HepG2 (cell line): Measurements from ENCODE around the gene WDR83. TPM values are rescaled to one million over a fixed set of nuclear protein-coding genes. Genes with fewer than 3 reads are reported as not detected.

Source experiments
- AHR ChIP-seq: IDR thresholded peaks from 2 replicates; pipeline ENCODE4 v1.6.1; 2018; ENCODE audit warnings: missing genetic modification reagents, missing compliant biosample characterization
- ARNTL ChIP-seq: sonication (generic); formaldehyde crosslinking; IDR thresholded peaks from 2 replicates; pipeline ENCODE4 v1.4.0; 2020; ENCODE audit warnings: mild to moderate bottlenecking, missing genetic modification reagents
- DMAP1 ChIP-seq: IDR thresholded peaks from 2 replicates; pipeline ENCODE4 v1.6.1; 2016
- GABPB1 ChIP-seq: IDR thresholded peaks from 2 replicates; pipeline ENCODE4 v1.6.1; 2016; ENCODE audit warnings: mild to moderate bottlenecking, missing genetic modification reagents, moderate library complexity, missing compliant biosample characterization
- GATAD1 ChIP-seq: IDR thresholded peaks from 2 replicates; pipeline ENCODE4 v1.6.1; 2016; ENCODE audit warnings: missing genetic modification reagents, missing compliant biosample characterization
- NFE2 ChIP-seq: sonication (generic); formaldehyde crosslinking; IDR thresholded peaks from 2 replicates; pipeline ENCODE4 v1.4.0; 2020; ENCODE audit warnings: missing genetic modification reagents
- NPAS2 ChIP-seq: sonication (generic); formaldehyde crosslinking; IDR thresholded peaks from 2 replicates; pipeline ENCODE4 v1.8.0; 2022; ENCODE audit warnings: mild to moderate bottlenecking, missing genetic modification reagents, borderline replicate concordance
- POLR2A ChIP-seq, 2 experiments: IDR thresholded peaks; 2 replicates each; pipeline ENCODE4 v1.6.1; 2011; ENCODE audit warnings: low read depth in 2 of 2, low read length in 2 of 2, mild to moderate bottlenecking in 1 of 2, moderate library complexity in 1 of 2; ENCODE audit not compliant: insufficient read depth in 1 of 2
- RBFOX2 ChIP-seq: fragments of 200-400 bp; formaldehyde crosslinking; IDR thresholded peaks from 2 replicates; pipeline ENCODE4 v1.6.1; 2017; ENCODE audit warnings: low read depth, mild to moderate bottlenecking, low read length
- REST ChIP-seq, 2 experiments: IDR thresholded peaks; 2 replicates each; pipeline ENCODE4 v1.6.1; 2011 to 2012; ENCODE audit warnings: low read length in 2 of 2, borderline replicate concordance in 1 of 2, low read depth in 1 of 2, mild to moderate bottlenecking in 1 of 2, moderate library complexity in 1 of 2
- RXRA ChIP-seq: sonication (generic); formaldehyde crosslinking; IDR thresholded peaks from 2 replicates; pipeline ENCODE4 v1.5.1; 2020; ENCODE audit warnings: missing genetic modification reagents
- TRIM22 ChIP-seq: fragments of 450-650 bp; IDR thresholded peaks from 2 replicates; pipeline ENCODE4 v1.6.1; 2017
- YEATS2 ChIP-seq: sonication (generic); formaldehyde crosslinking; IDR thresholded peaks from 2 replicates; pipeline ENCODE4 v1.4.0; 2020; ENCODE audit warnings: missing genetic modification reagents, borderline replicate concordance
- ZBED4 ChIP-seq: sonication (generic); formaldehyde crosslinking; IDR thresholded peaks from 2 replicates; pipeline ENCODE4 v1.4.0; 2020; ENCODE audit warnings: missing genetic modification reagents, borderline replicate concordance
- ZBTB20 ChIP-seq: sonication (generic); formaldehyde crosslinking; IDR thresholded peaks from 2 replicates; pipeline ENCODE4 v1.8.1; 2023; ENCODE audit warnings: missing genetic modification reagents, low read depth, mild to moderate bottlenecking, borderline replicate concordance
- ZMAT3 ChIP-seq: sonication (generic); formaldehyde crosslinking; conservative IDR thresholded peaks from 2 replicates; pipeline ENCODE4 v1.7.0; 2021; ENCODE audit warnings: missing genetic modification reagents
- ZNF414 ChIP-seq: sonication (generic); formaldehyde crosslinking; IDR thresholded peaks from 2 replicates; pipeline ENCODE4 v1.5.0; 2020; ENCODE audit warnings: missing genetic modification reagents
- ZNF446 ChIP-seq: sonication (generic); formaldehyde crosslinking; IDR thresholded peaks from 2 replicates; pipeline ENCODE4 v1.5.0; 2020; ENCODE audit warnings: mild to moderate bottlenecking, missing genetic modification reagents
- ZNF549 ChIP-seq: sonication (generic); formaldehyde crosslinking; IDR thresholded peaks from 2 replicates; pipeline ENCODE4 v1.5.0; 2020; ENCODE audit warnings: missing genetic modification reagents
- ZNF720 ChIP-seq: sonication (generic); formaldehyde crosslinking; IDR thresholded peaks from 2 replicates; pipeline ENCODE4 v1.4.0; 2020; ENCODE audit warnings: missing genetic modification reagents
- ZNF749 ChIP-seq: sonication (generic); formaldehyde crosslinking; IDR thresholded peaks from 2 replicates; pipeline ENCODE4 v1.8.0; 2022; ENCODE audit warnings: mild to moderate bottlenecking, missing genetic modification reagents, moderate library complexity, borderline replicate concordance
- polyA plus RNA-seq, 8 experiments: library from polyadenylated mRNA; depleted of rRNA in 3 of 8; stranded (reverse) in 7 of 8; unstranded in 1 of 8; fragments of >200 nt; fragmentation: Illumina TruSeq in 4 of 8; extraction: Trizol in 4 of 8; gene quantifications; 2 replicates each; pipeline versions ENCODE4 v1.2.1 to v1.2.3, GENCODE V29; 2011 to 2016; ENCODE audit warnings: low read depth in 4 of 8, missing spikeins in 1 of 8, mixed read lengths in 1 of 8; ENCODE audit not compliant: insufficient read depth in 1 of 8
- total RNA-seq, 5 experiments: library from RNA; depleted of rRNA; stranded (reverse); fragments of >200 nt; fragmentation: Illumina TruSeq; extraction: Trizol; gene quantifications; 2 replicates each; pipeline ENCODE4 v1.2.3, GENCODE V29; 2016; ENCODE audit warnings: low read depth in 1 of 5

Gene WDR83
- total and polyA plus RNA-seq, 2 of the 13 experiments (the other 11 are each of a cell fraction or from before 2014, with no cell fraction given), result 4.5 to 10.7 TPM

- TF ChIP-seq ZNF414 (CRISPR knock-in tag) (peak; percentile 66; the same call in 1 of the 2 replicates), DMAP1 (CRISPR knock-in tag) (peak; percentile 79), REST (IDR thresholded peaks at IDR 0.05; ENCODE audit: borderline replicate concordance in 1 of 2, low read depth in 1 of 2, low read length in 2 of 2) (no peak), GABPB1 (CRISPR knock-in tag) (peak; percentile 98), ZNF749 (CRISPR knock-in tag) (no peak), YEATS2 (CRISPR knock-in tag) (peak; percentile 89), ZBED4 (CRISPR knock-in tag) (peak; percentile 56; the same call in 1 of the 2 replicates), NPAS2 (no peak), TRIM22 (no peak), RXRA (CRISPR knock-in tag) (0 out of 2 replicates have a peak, but pooled peaks have one; percentile 34), GATAD1 (CRISPR knock-in tag) (peak; percentile 97), ZBTB20 (CRISPR knock-in tag) (peak; percentile 58; the same call in 1 of the 2 replicates), ZNF446 (CRISPR knock-in tag) (no peak), RBFOX2 (peak; percentile 69), NFE2 (CRISPR knock-in tag) (no peak), AHR (CRISPR knock-in tag) (no peak), ZNF720 (CRISPR knock-in tag) (no peak), ARNTL (CRISPR knock-in tag) (0 out of 2 replicates have a peak, but pooled peaks have one; percentile 31), POLR2A (IDR thresholded peaks at IDR 0.05; ENCODE audit: insufficient read depth in 1 of 2, low read depth in 2 of 2, low read length in 2 of 2) (peak; percentile 66 to 77), ZMAT3 (CRISPR knock-in tag) (peak; percentile 63; the same call in 1 of the 2 replicates), ZNF549 (CRISPR knock-in tag) (no peak)
These were observed 2.9 kb downstream of the WDR83 start (continued) for GRCh38 chr19:12669270-12670158.
